NCI-H82 treated with DMSO at 0.1 percent for 48 hours (cell line): Measurements from ENCODE around the gene CDCA3.

Experiments used
- DNase-seq: peaks from one replicate; lab custom pipeline; 2025; ENCODE audit not compliant: unreplicated experiment; lab: John Stamatoyannopoulos, UW

CDCA3 gene

DNA sequence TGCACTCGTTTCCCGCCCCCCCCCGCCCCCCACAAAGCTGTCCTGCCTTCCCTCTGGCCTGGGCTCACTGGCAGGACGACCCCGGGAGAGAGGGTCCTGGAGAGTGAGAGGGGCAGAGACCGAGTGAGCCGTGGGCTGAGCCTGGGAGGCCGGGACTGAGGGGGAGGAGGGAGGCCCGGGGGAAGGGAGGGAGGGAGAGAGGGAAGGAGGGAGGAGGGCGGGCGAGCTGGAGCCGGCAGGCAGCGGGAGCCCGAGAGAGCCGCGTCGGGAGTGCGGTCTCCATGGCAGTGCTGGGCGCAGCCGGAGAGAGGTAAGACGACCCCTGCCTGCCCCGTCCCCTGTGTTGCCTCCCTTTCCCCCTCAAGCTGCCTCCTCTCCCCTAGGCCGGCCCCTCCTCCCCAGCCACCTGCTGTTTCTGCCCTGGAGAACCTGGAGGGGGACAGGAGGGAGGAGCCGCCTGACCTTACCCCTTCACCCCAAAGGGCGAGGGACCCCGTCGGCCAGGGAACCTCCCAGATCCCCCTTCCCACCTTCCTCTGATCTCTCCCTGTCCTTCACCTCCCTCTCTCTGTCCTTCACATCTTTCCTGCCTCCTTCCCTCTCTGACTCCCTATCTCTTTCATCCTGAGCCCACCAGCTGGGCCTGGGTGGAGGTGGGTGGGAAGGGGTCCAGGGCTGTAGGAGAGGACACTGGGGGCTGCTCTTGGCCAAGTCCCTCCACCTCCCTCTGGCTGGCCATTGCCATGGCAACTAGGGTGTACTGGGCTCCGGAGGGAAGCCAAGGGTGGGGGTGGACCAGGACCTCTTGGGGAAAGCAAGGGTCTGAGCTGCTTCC is 29.3 kb downstream of the CDCA3 start, which contains the start of gene GPR162:
Gene GPR162 (plus strand): TSS at position 231 of the 835 bp plus-strand sequence. CDS start 2,078 bp downstream, outside the sequence.
- peak; percentile 48 for DNase-seq

DNA sequence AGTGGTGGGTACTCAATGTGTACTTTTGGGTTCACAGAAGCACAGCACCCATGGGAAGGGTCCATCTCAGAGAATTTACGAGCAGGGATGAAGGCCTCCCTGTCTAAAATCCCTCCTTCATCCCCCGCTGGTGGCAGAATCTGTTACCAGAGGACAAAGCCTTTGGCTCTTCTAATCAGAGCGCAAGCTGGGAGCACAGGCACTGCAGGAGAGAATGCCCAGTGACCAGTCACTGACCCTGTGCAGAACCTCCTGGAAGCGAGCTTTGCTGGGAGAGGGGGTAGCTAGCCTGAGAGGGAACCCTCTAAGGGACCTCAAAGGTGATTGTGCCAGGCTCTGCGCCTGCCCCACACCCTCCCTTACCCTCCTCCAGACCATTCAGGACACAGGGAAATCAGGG is 30.9 kb downstream of the CDCA3 start:
- no peak for DNase-seq

DNA sequence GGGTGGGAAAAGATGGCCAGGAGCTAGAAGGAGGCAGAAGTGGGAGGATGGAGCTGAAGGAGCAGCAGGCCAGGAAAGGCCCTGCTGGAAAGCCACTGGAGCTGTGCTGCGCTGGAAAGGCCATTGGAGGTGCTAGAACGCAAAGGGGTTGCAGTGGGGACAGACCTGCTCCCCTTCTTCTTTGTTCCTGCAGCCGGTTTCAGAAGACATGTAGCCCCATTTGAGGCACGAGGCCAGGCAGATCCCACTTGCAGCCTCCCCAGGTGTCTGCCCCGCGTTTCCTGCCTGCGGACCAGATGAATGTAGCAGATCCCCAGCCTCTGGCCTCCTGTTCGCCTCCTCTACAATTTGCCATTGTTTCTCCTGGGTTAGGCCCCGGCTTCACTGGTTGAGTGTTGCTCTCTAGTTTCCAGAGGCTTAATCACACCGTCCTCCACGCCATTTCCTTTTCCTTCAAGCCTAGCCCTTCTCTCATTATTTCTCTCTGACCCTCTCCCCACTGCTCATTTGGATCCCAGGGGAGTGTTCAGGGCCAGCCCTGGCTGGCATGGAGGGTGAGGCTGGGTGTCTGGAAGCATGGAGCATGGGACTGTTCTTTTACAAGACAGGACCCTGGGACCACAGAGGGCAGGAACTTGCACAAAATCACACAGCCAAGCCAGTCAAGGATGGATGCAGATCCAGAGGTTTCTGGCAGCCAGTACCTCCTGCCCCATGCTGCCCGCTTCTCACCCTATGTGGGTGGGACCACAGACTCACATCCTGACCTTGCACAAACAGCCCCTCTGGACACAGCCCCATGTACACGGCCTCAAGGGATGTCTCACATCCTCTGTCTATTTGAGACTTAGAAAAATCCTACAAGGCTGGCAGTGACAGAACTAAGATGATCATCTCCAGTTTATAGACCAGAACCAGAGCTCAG is 31.7 kb downstream of the CDCA3 start:
- no peak for DNase-seq

DNA sequence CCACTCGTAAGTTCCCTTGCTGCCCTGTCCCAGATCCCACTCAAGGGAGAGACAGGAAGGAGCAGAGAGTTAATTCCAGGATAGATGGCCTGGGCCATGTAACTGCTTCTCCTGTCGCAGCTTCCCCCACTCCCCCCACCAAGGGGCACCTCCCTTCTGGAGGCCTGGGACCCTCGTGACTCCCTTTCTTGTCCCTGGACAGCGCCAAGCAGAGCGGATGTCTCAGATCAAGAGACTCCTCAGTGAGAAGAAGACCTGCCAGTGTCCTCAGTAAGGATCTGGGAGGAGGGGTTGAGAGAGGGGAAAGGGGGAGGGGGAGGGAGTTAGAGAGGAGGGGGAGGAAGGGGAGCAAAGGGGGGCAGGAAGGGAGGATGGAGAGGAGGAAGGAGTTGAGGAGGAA is 32.4 kb downstream of the CDCA3 start:
- DNase-seq = no peak

DNA sequence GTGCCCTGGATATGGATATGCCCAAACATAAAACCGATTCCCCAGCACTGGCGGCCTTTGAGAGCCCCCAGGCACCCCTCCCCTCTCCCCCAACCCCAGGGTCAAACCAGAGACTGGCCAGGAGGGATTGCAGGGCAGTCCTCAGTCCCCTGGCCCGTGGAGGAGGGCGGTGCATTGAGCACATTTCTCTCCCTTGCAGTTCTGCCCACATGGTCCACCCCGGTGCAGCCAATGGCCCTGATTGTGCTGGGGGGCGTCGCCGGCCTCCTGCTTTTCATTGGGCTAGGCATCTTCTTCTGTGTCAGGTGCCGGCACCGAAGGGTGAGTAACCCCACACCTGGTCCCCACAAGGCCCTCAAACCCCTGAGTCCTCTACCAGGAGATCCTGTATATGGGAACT is 32.9 kb downstream of the CDCA3 start:
- DNase-seq = no peak

DNA sequence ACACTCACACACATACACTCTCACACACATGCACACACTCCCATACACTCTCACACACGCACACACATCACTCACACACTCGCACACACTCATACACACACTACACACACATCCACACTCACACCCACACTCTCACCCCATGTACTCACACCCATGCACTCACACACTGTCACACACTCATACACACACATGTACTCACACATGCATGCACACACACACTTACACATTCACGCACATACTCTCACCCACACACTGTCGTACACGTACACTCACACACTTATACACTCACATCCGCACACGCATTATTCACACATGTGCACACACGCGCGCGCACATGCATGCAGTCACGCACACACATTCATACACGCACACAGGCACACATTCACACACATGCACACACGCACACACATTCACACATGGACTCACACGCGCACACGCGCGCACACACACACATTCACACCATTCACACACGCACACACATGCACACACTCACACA is 33.4 kb downstream of the CDCA3 start:
- no peak for DNase-seq

DNA sequence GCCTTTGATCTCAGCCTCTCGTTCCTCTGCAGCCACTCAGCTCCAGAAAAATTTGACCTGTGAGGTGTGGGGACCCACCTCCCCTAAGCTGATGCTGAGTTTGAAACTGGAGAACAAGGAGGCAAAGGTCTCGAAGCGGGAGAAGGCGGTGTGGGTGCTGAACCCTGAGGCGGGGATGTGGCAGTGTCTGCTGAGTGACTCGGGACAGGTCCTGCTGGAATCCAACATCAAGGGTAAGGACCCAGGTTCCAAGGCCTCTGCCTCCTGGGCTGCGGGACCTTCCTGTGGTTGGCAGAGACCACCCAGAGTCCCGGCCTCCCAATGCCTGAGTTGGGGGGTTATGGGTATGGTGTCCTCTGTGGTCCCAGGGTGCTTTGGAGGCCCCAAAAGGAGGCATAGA is 34.0 kb downstream of the CDCA3 start:
- no peak for DNase-seq

DNA sequence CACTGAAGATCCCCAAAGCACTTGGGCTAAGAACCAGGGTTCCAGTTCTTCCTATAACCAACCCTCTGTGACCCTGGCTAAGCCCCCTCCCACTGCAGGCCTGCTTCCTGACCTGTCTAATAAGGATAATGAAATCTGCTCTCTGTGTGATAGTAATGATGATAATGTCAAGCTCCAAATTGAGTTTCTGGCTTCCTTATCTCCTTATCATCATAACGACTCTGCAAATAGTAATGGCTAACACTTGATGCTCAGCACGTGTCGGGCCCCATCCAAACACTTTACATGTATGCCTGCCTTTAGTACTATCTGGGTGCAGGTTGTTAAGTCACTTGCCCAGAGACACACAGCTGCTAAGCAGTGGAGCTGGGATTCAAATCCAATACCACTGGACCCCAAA is 34.5 kb downstream of the CDCA3 start:
- DNase-seq = no peak

DNA sequence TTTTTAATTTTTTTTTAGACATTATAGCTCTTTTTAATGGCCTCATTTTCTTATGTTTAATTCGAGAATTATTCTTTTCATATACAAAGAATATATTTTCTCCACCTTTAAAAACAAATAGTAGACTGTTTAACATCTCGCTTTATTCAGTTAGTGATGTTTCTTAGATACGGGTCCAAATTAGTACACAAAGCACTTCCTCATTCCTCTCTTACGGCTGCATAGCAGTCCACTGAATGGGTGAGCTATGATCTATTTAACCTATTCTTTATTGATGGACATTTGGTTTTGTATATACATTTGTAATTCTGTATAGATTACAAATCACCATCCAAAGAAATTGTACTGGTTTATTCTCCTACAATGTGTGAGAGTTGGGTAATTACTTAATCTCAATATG is 37.7 kb downstream of the CDCA3 start:
- no peak for DNase-seq

DNA sequence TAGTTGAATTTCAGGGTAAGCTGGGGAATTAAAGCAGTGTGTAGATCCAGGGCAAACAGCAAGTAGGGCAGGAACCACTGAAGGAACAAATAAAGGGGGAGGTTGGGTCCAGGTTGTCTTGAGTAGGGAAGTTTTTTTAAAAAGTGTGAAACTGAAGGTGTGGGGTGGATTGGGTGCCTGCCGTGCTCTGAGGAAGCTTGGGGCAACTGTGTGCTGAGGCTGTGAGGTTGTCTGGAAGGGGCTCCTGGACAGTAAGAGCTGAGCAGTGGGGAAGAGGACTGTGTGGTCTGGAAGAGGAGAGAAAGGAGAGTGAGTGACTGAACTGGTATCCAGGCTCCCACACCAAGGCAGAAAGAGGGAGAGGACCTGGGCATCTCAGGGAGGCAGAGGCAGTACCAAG is 40.3 kb downstream of the CDCA3 start:
- DNase-seq = no peak

DNA sequence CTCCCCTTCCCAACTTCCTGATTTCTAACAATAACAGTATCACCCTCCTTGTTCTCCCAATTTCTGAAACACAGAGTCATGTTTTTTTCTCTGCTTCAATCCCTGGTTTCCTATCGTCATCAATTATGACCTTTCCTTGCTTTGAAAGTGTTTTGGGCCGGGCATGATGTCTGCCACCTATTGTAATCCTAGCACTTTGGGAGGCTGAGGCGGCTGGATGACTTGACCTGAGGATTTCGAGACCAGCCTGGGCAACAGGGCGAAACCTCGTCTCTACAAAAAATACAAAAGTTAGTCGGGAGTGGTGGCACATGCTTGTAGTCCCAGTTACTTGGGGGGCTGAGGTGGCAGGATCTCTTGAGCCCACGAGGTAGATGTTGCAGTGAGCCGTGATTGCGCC is 42.0 kb downstream of the CDCA3 start:
- no peak for DNase-seq

DNA sequence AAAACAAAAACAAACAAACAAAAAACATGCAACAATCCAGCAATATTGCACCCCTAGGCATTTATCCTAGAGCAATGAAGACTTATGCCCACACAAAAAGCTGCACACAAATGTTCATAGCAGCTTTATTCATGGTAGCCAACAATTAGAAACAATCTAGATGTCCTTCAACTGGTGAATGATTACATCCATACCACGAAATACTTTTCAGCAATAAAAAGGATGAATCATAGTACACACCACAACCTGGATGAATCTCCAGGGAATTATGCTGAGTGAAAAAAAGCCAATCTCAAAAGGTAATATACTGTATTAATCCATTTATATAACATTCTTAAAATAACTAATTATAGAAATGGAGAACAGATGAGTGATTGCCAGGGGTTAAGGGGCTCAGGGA is 43.9 kb downstream of the CDCA3 start:
- no peak for DNase-seq

DNA sequence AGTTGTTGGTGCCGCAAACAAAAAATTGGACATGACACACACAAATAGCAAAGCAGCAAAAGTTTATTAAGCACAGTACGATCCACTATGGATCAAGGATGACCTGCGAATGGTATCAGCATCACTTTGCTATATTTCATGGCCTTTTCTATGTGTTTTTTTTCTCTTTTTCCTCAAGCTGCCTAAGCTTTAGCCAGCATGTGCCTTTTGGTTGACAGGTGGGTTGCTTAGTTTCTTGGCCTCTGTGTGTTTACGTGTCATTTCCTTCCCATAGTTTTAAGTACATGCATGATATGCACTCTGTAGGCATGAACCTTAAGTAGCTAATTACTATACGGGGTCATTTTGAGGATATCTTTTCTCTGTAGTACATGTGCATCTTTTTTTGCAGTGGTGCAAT is 51.9 kb downstream of the CDCA3 start:
- DNase-seq = no peak
